CD4-positive, alpha-beta T cell (primary cell): ENCODE results near the gene LPAR1. TPM values are rescaled to one million over a fixed set of nuclear protein-coding genes. Genes with fewer than 3 reads are reported as not detected.

Source experiments
- ATAC-seq: fragments of 200-7000 bp; cut with Tn5 transposase; one replicate; pipeline ENCODE4 v1.10.0; 2022; ENCODE audit warnings: mild to moderate bottlenecking; ENCODE audit not compliant: poor library complexity
- CTCF ChIA-PET: fragments of 350-600 bp; sonication (Branson Sonifier 250); formaldehyde crosslinking; loops from one replicate; lab custom pipeline; 2021; ENCODE audit warnings: antibody characterized with exemption, inconsistent platforms; lab: Charles Lee
- POLR2A ChIA-PET: fragments of 350-600 bp; sonication (Branson Sonifier 250); formaldehyde crosslinking; loops from one replicate; lab custom pipeline; 2021; ENCODE audit warnings: antibody characterized with exemption, inconsistent platforms; lab: Charles Lee
- DNase-seq, 14 experiments: peaks; one replicate each; pipeline ENCODE4 v3.0.0-alpha.2; 2013 to 2020; ENCODE audit warnings: mixed read lengths in 2 of 14
- H3K27ac ChIP-seq, 2 donors: one replicate each; pipeline versions ENCODE4 v1.5.1 to v1.7.0; 2013; ENCODE audit warnings: low read length in 2 of 2, low read depth in 1 of 2, mild to moderate bottlenecking in 1 of 2
- H3K27me3 ChIP-seq, 2 experiments: 1 replicate in 1 of 2; 2 replicates in 1 of 2; pipeline versions ENCODE4 v1.6.1 to v1.7.0; 2013; ENCODE audit warnings: low read length in 2 of 2, control low read depth in 1 of 2, mild to moderate bottlenecking in 1 of 2, moderate library complexity in 1 of 2; ENCODE audit not compliant: insufficient read depth in 2 of 2, control insufficient read depth in 1 of 2
- H3K36me3 ChIP-seq: one replicate; pipeline ENCODE4 v1.6.1; 2013; ENCODE audit warnings: low read length, control low read depth; ENCODE audit not compliant: insufficient read depth
- H3K4me1 ChIP-seq: one replicate; pipeline ENCODE4 v1.6.1; 2013; ENCODE audit warnings: low read length, control low read depth; ENCODE audit not compliant: insufficient read depth
- H3K4me3 ChIP-seq: one replicate; pipeline ENCODE4 v1.5.1; 2013; ENCODE audit warnings: mild to moderate bottlenecking, low read length, moderate library complexity
- H3K9me3 ChIP-seq, 2 experiments: 1 replicate in 1 of 2; 2 replicates in 1 of 2; pipeline versions ENCODE4 v1.6.1 to v1.7.0; 2013; ENCODE audit warnings: low read length in 2 of 2, mild to moderate bottlenecking in 2 of 2, control low read depth in 1 of 2, moderate library complexity in 1 of 2; ENCODE audit not compliant: control insufficient read depth in 1 of 2, insufficient read depth in 1 of 2
- H3K27ac Mint-ChIP-seq: one replicate; pipeline ENCODE4 v1.8.0; 2020; ENCODE audit warnings: mixed read lengths
- H3K27me3 Mint-ChIP-seq: one replicate; pipeline ENCODE4 v1.8.0; 2021; ENCODE audit warnings: mixed read lengths
- H3K36me3 Mint-ChIP-seq: one replicate; pipeline ENCODE4 v1.8.0; 2021; ENCODE audit warnings: low read depth, mixed read lengths
- H3K4me1 Mint-ChIP-seq: one replicate; pipeline ENCODE4 v1.8.0; 2021; ENCODE audit warnings: low read depth, mixed read lengths
- H3K4me3 Mint-ChIP-seq: one replicate; pipeline ENCODE4 v1.8.0; 2020; ENCODE audit warnings: mild to moderate bottlenecking, mixed read lengths
- H3K9me3 Mint-ChIP-seq: one replicate; pipeline ENCODE4 v1.8.0; 2020; ENCODE audit warnings: mixed read lengths
- CTCF ChIP-seq: fragments of 200-600 bp; IDR thresholded peaks from one replicate; pipeline ENCODE4 v1.8.0; 2022; ENCODE audit warnings: antibody characterized with exemption, mild to moderate bottlenecking
- intact Hi-C, 2 experiments: fragments of 100-400 bp; cut with DNase I in 1 of 2; cut with micrococcal nuclease in 1 of 2; formaldehyde crosslinking; loops; one replicate each; pipeline versions ENCODE4 v1.15.1 to v1.9.0; 2023 to 2025; cut with DNase I, micrococcal nuclease
- total RNA-seq, 174 experiments: library from RNA in 2 of 174; stranded (reverse) in 2 of 174; gene quantifications; one replicate each; pipeline ENCODE4 v1.2.3 and lab custom pipeline; 2021 to 2026

The LPAR1 gene
- total RNA-seq, 2 experiments from 2014 or later = not detected

GRCh38 chr9:111016016-111016415, 22.3 kb downstream of the LPAR1 start:
- no peaks in the 10 kb centered on the region for H3K9me3 ChIP-seq
- Mint-ChIP-seq H3K27ac (no peak overlapping the region), H3K27me3 (no peaks in the 10 kb centered on the region), H3K4me3 (no peak overlapping the region), H3K4me1 (no peaks in the 10 kb centered on the region), H3K9me3 (peaks cover 3% of the 10 kb centered on the region), H3K36me3 (no peaks in the 10 kb centered on the region)
- no peak for TF ChIP-seq CTCF
- ChIA-PET CTCF (no interaction called here), POLR2A (no interaction called here)
- no peaks in the 10 kb centered on the region for H3K36me3 ChIP-seq
- ATAC-seq = no peak
- no peak overlapping the region for H3K27ac ChIP-seq
- intact Hi-C loops = no loop called here
- no peak for DNase-seq
- no peak overlapping the region for H3K4me3 ChIP-seq
- no peaks in the 10 kb centered on the region for H3K4me1 ChIP-seq
- H3K27me3 ChIP-seq = no peaks in the 10 kb centered on the region

- Mint-ChIP-seq H3K4me3 (no peak overlapping the region), H3K36me3 (no peaks in the 10 kb centered on the region), H3K27ac (no peak overlapping the region), H3K4me1 (no peaks in the 10 kb centered on the region), H3K9me3 (no peaks in the 10 kb centered on the region), H3K27me3 (no peaks in the 10 kb centered on the region)
- Histone ChIP-seq H3K4me1 (no peaks in the 10 kb centered on the region), H3K27ac (no peak overlapping the region), H3K9me3 (no peaks in the 10 kb centered on the region), H3K36me3 (no peaks in the 10 kb centered on the region), H3K27me3 (no peaks in the 10 kb centered on the region), H3K4me3 (no peak overlapping the region)
- no peak for ATAC-seq
- ChIA-PET POLR2A (no interaction called here), CTCF (no interaction called here)
- intact Hi-C loops = no loop called here
- no peak for TF ChIP-seq CTCF
- no peak for DNase-seq
These were observed 24.6 kb downstream of the LPAR1 start for GRCh38 chr9:111013707-111014106.

GRCh38 chr9:111013250-111013649, 25.0 kb downstream of the LPAR1 start:
- no peaks in the 10 kb centered on the region for H3K27me3 Mint-ChIP-seq
- no peak overlapping the region for H3K4me3 Mint-ChIP-seq
- H3K4me1 ChIP-seq = no peaks in the 10 kb centered on the region
- H3K36me3 Mint-ChIP-seq = no peaks in the 10 kb centered on the region
- H3K27ac Mint-ChIP-seq = no peak overlapping the region
- no peaks in the 10 kb centered on the region for H3K9me3 Mint-ChIP-seq
- H3K9me3 ChIP-seq = no peaks in the 10 kb centered on the region
- intact Hi-C loops = no loop called here
- TF ChIP-seq CTCF = no peak
- DNase-seq (no peak), ATAC-seq (no peak)
- ChIA-PET CTCF (no interaction called here), POLR2A (no interaction called here)
- no peak overlapping the region for H3K27ac ChIP-seq
- no peaks in the 10 kb centered on the region for H3K27me3 ChIP-seq
- H3K4me1 Mint-ChIP-seq = no peaks in the 10 kb centered on the region
- H3K4me3 ChIP-seq = no peak overlapping the region
- no peaks in the 10 kb centered on the region for H3K36me3 ChIP-seq
